Measurements from ENCODE around the gene SELENOO.

Gene SELENOO

DNA sequence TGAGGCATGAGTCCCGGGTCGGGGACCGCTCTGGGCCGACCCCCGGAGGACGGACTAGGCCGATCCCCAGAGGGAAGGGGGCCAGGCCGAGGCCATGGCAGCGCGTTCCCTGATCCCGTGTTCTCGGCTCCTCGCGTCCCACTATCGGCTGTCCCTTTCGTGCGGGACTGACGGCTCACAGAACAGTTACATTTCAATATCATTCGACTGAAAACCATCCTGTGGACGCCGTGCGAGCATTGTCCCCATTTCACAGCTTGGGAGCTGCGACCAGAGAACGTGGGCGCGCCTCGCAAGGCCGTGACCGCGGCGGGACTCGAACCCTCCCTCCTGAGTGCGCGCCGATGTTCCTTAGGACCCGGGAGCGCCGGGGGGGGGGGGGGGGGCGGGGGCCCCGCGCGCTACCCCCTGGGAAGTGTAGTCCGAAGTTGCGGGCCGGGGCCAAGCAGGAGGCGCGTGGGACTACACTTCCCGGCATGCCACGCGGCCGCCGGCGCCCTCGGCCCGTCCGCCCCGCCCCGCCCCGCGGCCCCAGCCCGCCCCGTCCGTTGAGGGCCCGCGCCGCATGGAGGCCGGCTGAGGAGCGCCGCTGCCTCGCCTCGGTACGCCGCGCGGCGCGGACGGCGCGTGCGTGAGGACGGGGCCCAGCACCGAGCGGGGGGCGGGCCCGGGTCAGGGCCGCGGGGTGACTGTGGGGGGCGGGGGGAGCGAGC lies 15.3 kb upstream of the SELENOO start, which contains the start of gene TRABD:
Gene TRABD, plus strand, starts transcription at position 539 of the 713 bp plus-strand sequence. CDS start 7,148 bp downstream, outside the sequence.
- peak; percentile 90 for DNase-seq

DNA sequence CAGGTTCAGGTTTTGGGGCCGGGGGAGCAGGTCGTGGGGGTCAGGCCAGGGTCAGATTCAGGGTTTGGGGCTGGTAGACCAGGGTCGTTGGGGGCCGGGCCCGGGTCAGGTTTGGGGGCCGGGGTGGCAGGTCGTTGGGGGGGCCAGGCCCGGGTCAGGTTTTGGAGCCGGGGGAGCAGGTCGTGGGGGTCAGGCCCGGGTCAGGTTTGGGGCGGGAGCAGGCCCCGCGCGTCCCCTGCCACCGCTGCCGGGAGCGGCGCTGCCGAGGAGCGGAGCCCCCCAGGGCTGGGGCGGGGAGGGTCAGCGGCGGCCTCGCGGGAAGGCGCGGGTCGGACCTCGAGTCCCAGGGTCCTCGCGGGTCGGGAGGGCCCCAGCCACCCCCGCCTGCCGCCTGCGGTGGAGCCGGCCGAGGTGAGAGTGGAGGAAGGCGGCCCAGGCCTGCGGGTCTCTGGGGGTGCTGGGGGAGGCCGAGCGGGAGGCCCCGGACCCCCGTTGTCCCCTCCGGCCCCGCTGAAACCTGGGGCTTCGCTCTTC lies 14.6 kb upstream of the SELENOO start:
- no peak for DNase-seq

DNA sequence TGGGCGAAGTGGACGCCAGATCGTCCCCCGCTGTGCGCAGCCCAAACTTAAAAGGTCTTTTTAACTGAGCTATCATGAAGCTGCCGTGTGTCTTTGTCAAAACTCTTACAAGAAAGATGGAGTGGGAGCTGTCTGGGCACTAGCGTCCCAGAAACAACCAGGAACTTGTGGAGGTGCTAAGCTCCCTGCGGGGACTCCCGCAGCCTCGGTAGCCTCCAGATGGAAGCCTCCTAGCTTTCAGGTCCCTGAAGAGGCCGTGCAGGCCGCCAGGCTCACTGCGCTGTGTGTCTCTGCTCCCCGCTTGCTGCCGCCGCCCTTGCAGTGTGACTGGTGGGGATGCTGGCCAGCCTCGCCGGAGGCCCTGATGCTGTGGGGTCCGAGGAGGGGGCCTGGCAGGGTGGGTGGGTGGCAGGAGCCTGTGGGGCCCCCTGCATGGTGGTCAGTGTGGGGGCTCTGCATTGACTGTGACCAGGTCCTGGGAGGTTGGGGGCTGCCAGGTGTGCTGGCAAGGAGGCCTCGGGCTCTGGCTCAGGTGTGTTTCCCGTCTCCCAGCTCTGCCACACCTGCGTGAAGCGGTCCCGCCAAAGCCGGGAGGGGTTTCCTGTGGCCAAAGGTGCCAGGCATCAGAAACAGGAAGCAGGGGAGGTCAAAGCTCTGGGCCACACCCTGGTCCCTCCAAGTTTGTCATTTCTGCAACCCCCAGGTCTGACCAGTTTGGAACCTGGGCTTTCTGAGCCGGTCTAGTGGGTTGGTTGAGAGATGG lies 13.9 kb upstream of the SELENOO start:
- DNase-seq = no peak

DNA sequence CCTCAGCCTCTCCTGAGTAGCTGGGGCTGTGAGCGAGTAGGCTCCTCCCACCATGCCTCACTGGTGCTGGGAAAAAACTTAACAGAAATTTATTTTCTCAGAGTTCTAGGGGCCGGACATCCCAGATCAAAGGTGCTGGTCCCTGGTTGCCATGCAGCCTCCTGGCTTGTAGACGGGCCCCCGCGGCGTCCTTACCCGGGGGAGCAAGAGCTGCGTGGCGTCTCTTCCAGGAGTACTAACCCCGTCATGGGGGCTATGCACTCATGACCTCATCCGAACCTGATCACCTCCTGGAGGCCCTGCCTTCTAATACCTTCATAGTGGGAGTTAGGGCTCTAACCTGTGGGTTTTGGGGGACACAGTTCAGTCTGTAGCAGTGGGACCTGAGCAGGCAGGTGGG lies 12.5 kb upstream of the SELENOO start:
- DNase-seq = no peak

DNA sequence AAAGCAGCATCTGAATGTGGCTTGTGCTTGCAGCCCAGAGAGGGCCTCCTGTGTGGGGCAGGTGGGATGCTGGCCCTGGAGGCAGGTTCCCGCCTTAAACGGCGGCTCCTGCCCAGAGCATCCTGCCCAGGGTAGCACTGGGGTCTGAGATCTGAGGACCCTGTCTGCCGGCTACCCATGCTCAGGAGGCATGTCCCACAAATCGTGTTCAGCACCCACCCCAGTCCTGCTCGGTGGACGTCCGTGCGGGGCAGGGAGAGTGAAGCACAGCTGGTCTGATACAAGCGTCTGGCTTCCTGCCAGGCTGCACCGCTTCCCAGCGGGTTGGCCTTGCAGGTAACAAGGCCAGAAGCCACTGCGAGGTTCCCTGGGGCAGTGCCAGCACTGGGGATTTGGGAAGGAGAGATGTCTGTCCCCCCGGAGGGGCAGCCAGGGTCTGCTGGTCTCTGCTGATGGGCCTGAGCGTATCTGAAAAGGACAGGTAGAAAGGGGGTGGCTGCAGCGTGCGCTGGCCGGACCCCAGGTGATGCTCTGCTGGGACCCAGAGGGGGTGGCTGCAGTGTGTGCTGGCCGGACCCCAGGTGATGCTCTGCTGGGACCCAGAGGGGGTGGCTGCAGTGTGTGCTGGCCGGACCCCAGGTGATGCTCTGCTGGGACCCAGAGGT lies 11.5 kb upstream of the SELENOO start:
- DNase-seq = no peak

DNA sequence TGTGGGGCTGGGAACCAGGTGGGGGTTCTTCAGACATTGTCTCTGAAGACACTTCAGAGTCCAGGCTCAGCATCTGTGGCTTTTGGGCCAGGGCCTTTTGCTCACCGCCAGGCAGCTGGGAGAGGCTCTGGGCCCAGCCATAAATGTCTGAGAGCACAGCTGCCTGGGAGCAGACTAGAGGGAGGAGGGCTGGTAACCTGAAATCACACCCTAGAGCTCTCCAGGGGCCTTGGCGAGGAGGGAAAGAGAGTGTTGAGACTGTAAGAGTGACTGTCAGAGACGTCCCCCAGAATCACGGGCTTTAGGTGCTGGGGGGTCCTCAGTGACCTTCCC lies 11.0 kb upstream of the SELENOO start:
- peak; percentile 81 for DNase-seq

DNA sequence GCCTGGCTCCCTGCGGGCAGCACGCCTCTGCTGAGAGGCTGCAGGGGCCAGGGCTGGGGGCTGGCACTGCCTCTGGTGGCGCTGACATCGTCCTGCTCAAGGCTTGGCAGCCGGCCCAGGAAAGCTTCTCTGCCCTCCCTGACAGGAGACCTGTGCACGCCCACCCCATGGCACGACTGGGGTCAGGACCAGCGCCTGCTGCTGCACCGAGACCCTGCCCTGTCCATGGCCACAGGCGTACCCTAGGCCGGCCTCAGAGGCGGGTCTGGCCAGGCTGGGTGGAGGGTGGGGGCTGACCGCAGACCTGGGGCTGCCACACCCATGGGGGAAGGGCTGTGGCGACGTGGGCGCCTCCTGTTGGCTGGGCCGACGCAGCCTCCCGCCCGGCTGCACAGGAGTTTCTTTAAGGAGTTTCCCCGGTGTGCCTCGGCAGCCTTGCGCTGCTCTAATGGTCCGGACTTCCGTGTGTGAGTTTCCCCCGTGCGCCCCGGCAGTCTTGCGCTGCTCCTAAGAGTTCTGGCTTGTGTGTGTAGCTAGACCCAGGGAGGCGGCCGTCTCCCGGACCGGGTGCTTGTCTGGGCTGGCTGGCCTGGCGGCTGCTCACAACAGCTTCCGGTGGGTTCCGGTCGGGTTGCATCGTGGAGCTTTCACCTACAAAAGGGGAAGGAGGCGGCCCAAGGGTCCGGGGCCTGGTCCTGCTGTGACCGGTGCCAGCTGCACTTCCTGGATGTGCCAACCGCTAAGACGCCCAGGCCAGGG lies 10.4 kb upstream of the SELENOO start:
- DNase-seq = peak; percentile 82

DNA sequence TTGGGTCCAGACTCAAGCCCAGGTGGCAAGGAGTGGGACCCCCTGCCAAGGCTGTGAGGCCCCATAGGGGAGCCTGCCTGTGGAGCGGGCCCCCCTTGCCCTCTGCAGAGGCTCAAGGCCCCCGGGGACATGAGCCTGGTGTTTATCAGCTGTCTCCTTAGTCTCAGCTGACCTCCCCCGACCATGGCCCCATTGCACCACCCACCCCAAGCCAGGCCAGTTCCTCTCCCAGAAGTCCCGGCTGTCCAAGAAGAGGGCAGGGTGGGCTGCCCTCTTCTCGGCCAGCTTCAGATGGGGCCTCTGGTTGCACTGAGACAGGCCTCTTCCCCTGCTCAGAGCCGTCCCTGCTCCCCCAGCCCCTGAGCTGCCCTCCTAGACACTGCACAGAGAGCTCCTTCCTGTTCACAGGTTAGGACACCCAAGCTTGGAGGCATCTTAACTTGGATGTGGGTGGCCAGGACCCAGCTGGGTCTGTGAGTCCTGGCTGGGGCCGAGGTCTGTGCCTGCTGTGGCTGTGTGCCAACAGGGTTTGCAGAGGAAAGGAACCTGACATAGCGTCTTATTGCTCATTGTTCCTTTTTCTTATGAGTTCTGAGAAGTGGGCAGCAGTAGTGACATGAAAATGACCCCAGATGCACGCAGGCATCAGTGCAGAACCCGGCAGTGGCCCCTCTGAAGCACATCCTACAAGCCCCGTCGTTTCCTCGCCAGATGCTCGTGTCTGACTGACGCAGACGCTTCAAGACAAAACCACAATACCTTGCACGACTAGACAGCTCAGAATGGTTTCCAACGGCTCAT lies 9.7 kb upstream of the SELENOO start:
- DNase-seq = peak; percentile 47

DNA sequence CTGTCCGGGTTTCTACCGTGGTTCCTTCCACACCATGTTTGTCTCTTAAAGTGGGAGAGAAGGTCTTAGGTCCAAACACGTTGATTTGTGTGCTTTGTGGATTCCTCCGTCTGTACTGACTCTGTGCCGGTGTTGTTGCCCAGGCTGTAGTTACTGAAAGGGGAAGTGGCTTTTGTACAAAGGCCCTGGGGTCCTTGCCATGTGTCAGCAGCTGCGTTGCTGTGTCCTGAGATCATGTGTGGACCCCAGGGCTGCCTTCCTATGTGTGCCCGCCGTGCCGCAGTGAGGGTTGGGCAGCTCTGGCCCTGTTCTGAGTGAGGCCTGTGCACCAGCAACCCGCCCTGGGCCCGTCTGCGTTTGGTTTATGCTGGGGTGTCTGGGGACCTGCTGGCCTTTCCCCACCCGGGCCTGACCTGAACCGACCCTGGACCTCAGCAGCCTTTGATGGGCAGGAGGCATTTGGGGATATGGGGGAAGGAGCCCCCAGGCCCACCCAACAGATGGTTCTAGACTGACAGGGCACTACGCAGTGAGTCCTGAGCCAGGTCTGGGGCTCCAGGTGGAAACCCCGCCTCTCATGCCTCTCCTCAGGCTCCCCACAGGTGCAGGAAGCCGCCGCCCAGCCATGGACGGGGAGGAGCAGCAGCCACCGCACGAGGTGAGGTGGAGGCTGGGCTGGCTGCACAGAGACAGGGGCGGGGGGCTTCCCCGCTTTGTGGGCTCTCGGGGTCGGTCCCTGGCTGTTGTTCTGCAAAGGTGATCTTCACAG lies 8.2 kb upstream of the SELENOO start:
- DNase-seq = no peak

DNA sequence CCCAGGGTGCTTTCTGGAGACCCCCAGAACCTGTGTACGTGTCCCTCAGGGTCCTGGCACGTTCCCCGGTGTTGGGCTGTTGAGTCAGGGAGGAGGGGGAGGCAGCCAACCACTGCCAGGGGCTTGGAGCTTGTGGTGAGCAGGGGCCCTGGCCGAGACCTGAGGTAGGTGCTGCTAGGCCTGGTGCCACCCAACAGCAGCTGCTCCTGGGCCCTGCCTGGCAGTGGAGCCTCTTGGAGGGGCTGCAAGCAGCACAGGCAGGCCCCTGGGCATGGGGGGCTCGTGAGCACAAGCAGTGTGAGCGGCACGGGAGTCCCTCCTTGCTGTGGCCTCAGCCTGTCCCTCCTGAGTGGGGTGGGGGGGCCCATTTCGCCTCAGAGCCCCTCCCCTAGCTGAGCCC lies 7.2 kb upstream of the SELENOO start:
- DNase-seq = no peak

DNA sequence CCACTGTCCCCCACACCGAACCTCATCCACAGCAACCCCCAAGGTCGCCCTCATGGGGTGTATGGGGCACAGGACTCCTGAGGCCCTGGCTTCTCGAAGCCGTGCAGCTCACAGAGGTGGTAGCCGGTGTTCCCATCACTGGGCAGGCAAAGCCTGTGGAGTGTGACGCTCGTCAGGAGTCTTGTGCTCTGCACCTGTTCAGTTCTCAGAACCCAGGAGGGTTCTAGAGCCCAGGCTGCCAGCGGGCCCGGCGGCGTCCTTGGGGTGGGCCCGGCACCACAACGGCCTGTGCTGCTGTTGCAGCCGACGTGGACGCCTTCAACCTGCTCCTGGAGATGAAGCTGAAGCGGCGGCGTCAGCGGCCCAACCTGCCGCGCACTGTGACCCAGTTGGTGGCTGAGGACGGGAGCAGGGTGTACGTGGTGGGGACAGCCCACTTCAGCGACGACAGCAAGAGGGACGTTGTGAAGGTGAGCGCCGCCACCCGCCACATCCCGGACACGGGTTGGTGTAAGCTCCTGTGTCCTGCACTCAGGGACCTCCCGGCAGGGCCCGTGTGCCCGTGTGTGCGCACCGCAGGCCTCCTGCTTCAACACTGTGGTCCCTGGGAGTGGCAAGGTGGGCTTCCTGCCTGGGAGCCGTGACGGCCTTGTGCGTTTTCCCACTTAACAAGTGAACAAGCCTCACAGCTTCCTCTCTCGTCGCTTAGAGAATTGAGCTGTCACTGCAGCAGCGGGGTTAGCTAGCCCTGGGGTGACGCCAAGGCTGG lies 6.6 kb upstream of the SELENOO start:
- no peak for DNase-seq

DNA sequence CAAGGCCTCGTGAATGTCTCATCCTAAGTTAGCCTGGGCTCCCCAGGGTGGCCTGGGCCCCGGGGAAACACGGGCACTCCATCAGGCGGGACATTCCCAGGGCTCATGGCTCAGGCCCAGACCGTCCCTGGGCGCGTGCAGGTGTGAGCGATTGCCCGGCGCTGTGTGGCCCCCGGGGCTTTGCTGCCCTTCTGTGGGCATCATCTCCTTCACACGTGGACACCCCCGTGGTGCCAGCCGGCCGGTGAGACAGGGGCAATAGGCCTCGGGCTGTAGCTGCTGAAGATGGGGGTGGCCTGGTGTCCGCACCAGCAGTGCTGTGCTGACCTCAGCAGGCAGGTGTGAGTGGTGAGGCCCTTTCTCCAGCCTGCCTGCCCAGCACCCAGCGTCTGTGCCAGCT lies 4.6 kb upstream of the SELENOO start:
- DNase-seq = no peak

DNA sequence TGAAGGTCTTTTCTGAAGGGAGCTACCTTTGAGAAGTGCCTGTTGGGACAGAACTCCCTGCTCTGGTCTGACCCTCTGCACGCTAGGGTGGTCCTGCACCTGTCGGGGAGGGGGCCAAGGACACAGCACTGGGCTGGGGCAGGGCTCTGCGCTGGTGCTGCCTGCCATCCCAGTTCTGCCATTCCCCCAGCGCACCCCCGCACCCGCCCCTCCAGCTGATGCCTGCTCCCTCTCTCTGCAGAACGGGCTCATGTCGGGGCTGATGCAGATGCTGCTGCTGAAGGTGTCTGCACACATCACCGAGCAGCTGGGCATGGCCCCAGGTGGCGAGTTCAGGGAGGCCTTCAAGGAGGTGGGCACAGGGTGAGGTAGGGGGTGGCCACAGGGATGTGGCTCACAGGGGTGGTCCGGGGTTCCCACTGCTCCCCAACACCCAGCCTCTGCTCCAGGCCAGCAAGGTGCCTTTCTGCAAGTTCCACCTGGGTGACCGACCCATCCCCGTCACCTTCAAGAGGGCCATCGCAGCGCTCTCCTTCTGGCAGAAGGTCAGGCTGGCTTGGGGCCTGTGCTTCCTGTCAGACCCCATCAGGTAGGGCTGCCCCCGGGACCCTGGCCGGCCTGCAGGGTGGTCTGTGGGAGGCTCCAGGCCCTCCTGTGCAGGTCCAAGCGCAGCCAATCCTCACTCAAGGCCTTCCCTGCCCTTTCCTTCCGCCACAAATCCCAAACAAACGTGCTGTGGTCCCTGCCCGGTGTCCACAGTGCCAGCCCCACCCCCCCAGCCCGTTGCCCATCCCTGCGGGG lies 3.6 kb upstream of the SELENOO start:
- no peak for DNase-seq

DNA sequence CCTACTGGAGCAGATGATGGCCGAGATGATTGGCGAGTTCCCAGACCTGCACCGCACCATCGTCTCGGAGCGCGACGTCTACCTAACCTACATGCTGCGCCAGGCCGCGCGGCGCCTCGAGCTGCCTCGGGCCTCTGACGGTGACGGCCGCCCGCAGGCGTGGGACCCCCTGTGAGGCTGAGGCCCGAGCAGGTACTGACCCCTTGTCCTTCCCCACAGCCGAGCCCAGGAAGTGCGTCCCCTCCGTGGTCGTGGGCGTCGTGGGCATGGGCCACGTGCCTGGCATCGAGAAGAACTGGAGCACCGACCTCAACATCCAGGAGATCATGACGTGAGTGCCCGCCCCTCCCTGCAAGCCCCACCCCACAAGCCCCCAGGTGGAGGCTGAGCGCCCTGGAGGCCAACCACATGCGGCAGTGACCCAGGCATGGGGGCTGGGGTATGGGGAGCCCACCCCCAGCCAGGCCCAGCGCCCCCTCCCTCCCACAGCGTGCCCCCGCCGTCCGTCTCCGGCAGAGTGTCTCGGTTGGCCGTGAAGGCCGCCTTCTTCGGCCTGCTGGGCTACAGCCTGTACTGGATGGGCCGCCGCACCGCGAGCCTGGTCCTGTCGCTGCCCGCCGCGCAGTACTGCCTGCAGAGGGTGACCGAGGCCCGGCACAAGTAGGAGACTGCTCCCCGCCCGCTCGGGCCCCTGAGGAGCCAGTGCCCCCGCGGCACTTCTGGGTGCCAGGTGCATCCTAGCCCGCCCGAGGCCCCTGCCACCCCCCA lies 2.8 kb upstream of the SELENOO start:
- no peak for DNase-seq

DNA sequence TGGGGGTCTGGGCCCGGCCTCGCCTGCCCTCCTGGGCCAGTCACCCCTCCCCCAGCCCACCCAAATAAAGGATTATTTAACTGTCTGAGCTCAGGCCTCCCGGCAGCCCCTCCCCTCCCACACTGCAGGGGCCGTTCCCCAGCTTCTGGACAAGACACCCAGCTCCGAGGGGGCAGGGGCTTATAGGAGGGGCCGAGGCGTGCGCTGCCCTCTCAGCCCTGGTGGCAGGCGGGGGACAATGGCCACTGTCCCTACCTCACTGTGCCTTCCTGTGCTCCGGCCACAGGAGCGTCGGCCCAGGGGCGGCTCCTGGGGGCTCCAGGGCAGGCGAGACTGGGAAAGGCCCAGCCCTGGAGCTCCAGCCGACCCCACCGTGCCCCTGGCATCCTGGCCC lies 2.2 kb upstream of the SELENOO start:
- no peak for DNase-seq

DNA sequence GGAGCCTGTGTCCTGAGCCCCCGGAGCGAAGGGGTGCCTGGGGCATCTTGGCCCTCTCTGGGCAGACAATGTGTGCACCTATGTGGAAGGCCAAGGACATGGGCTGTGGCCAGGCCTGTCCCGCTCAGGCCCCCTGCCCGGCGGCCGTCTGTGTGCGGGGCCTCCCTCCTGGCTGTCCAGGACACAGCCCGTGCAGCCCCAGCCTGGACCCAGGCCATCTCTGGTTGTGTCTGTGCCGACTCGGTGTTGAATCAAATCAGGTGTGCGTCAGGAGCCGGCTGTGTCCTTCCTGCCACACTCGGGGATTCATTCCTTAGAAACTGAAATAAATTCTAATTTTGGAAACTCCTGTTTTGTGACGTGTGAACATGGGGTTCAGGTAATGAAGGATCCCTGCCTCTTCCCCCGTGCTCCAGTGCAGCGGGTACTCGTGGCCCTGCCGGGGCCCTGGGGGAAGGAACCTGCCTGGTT lies 1.5 kb upstream of the SELENOO start:
- no peak for DNase-seq

DNA sequence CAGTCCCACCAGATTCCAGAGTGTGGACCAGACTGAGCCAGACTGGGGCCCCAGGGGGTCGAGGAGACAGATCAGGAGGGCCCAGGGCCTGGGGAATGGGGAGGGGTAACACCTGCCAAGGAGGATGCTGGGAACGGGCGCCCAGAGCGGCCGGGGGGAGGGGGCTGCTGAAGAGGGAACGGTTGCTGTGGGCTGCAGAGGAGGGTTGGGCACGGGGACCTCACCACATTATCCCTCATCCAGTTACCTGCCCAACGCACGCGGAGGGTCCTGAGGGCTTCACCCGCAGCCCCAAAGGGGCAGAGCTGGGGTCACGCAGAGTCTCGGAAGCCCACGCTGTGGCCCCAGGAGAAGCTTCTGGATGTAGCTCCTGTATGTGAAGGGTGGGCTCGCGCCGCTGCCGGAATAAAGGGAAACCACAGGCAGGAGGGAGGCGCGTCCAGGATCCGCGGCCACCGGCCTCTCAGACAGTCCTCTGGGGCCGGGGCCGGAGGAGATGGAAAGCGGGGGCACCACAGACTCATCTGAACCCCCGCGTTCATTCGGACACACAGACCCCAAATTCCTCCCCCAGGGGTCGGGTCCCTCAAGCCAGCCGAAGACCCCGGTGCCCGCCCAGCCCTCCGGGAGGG lies 866 bp upstream of the SELENOO start:
- DNase-seq = no peak
